HTR-8/SVneo (cell line): Measurements from ENCODE around the gene SHOC1.
A peak's percentile ranks its signal among the peaks of the same experiment; 100 is the strongest.
"Not testable (repeated sequence)": the region's sequence is repeated elsewhere in the genome, so short reads cannot be mapped to it uniquely, and the experiment has no call there.

Experiments used
- DNase-seq: peaks from one replicate; pipeline ENCODE4 v3.0.0; 2011; ENCODE audit warnings: low spot score, mixed read lengths; ENCODE audit not compliant: insufficient read length
- FAIRE-seq: peaks from 2 replicates; lab custom pipeline; 2011; peaks lifted over from hg19 to GRCh38; lab: Jason Lieb, UNC

Gene SHOC1

GRCh38 chr9:111806259-111806658, 11.5 kb upstream of the SHOC1 start:
- DNase-seq (no peak), FAIRE-seq (no peak)

- DNase-seq (peak; percentile 47), FAIRE-seq (no peak)
Observed at GRCh38 chr9:111805830-111806241, 11.1 kb upstream of the SHOC1 start.

- FAIRE-seq = no peak
- DNase-seq = no peak
Observed at GRCh38 chr9:111805262-111805661, 10.5 kb upstream of the SHOC1 start.

- DNase-seq = no peak
- FAIRE-seq = no peak
Observed at GRCh38 chr9:111804636-111805035, 9.9 kb upstream of the SHOC1 start.

GRCh38 chr9:111803924-111804323, 9.2 kb upstream of the SHOC1 start:
- FAIRE-seq (no peak), DNase-seq (no peak)

GRCh38 chr9:111799915-111800526, 5.3 kb upstream of the SHOC1 start:
- no peak for DNase-seq
- FAIRE-seq = no peak

GRCh38 chr9:111799506-111799905, 4.8 kb upstream of the SHOC1 start:
- no peak for FAIRE-seq

GRCh38 chr9:111798786-111799185, 4.0 kb upstream of the SHOC1 start:
- DNase-seq = no peak
- no peak for FAIRE-seq

More at GRCh38 chr9:111799506-111799905, 4.8 kb upstream of the SHOC1 start:
- no peak for DNase-seq

- no peak for FAIRE-seq
- no peak for DNase-seq
Observed at GRCh38 chr9:111795557-111795839, 761 bp upstream of the SHOC1 start.

- DNase-seq, FAIRE-seq: not testable (repeated sequence)
Observed at GRCh38 chr9:111791821-111792220, 2.9 kb downstream of the SHOC1 start.

- FAIRE-seq (no peak), DNase-seq (no peak)
Observed at GRCh38 chr9:111789881-111790280, 4.9 kb downstream of the SHOC1 start.

- FAIRE-seq = no peak
- no peak for DNase-seq
Observed at GRCh38 chr9:111783857-111784256, 10.9 kb downstream of the SHOC1 start.

- FAIRE-seq (no peak), DNase-seq (no peak)
Observed at GRCh38 chr9:111783424-111783823, 11.3 kb downstream of the SHOC1 start.

GRCh38 chr9:111766066-111766465, 28.7 kb downstream of the SHOC1 start:
- no peak for FAIRE-seq

GRCh38 chr9:111762556-111762955, 32.2 kb downstream of the SHOC1 start:
- DNase-seq (no peak), FAIRE-seq (no peak)

More at GRCh38 chr9:111766066-111766465, 28.7 kb downstream of the SHOC1 start:
- no peak for DNase-seq

- FAIRE-seq = no peak
Observed at GRCh38 chr9:111759762-111760639, 34.7 kb downstream of the SHOC1 start.

GRCh38 chr9:111754800-111755199, 39.9 kb downstream of the SHOC1 start:
- DNase-seq (no peak), FAIRE-seq (no peak)

More at GRCh38 chr9:111759762-111760639, 34.7 kb downstream of the SHOC1 start:
- DNase-seq = peak; percentile 54

- FAIRE-seq = no peak
- no peak for DNase-seq
Observed at GRCh38 chr9:111752455-111752854, 42.3 kb downstream of the SHOC1 start.
